Body of pancreas (tissue), 4 donors: ENCODE results near the gene FLOT2. TPM values are rescaled to one million over a fixed set of nuclear protein-coding genes. Genes with fewer than 3 reads are reported as not detected.

Source experiments
- ATAC-seq: fragments of 150-250 bp; one replicate; pipeline ENCODE4 v1.9.1; 2016
- DNase-seq, 4 donors: peaks; one replicate each; pipeline ENCODE4 v3.0.0-alpha.2; 2019
- H3K27ac ChIP-seq, 4 donors: fragments of 200-600 bp; sonication (generic); 1 replicate in 3 of 4; 2 replicates in 1 of 4; pipeline versions ENCODE4 v1.5.1 to v1.6.1; 2016 to 2019; ENCODE audit warnings: mild to moderate bottlenecking in 1 of 4, mixed read lengths in 1 of 4, moderate library complexity in 1 of 4
- H3K27me3 ChIP-seq, 2 donors: fragments of 200-600 bp; sonication (generic); one replicate each; pipeline ENCODE4 v1.6.0; 2016; ENCODE audit warnings: mild to moderate bottlenecking in 1 of 2
- H3K36me3 ChIP-seq, 2 donors: fragments of 200-600 bp; sonication (generic); replicated peaks in 1 of 2; 2 replicates each; pipeline ENCODE4 v1.5.1; 2016; ENCODE audit warnings: low read depth in 2 of 2; ENCODE audit not compliant: insufficient read depth in 1 of 2
- H3K4me1 ChIP-seq: fragments of 200-600 bp; sonication (generic); one replicate; pipeline ENCODE4 v1.6.0; 2016
- H3K4me3 ChIP-seq, 2 donors: fragments of 200-600 bp; sonication (generic); 1 replicate in 1 of 2; 2 replicates in 1 of 2; pipeline ENCODE4 v1.5.1; 2016 to 2019
- H3K9me3 ChIP-seq, 3 donors: fragments of 200-600 bp; sonication (generic); 1 replicate in 2 of 3; 2 replicates in 1 of 3; pipeline ENCODE4 v1.5.1; 2016
- CTCF ChIP-seq, 7 experiments: fragments of 450-650 bp in 4 of 7; fragments of 200-600 bp in 3 of 7; sonication (generic) in 3 of 7; IDR thresholded peaks; one replicate each; pipeline ENCODE4 v1.5.1; 2016 to 2019; ENCODE audit warnings: antibody characterized with exemption in 7 of 7
- POLR2A ChIP-seq, 3 donors: fragments of 450-650 bp; IDR thresholded peaks; one replicate each; pipeline ENCODE4 v1.6.1; 2016; ENCODE audit warnings: antibody characterized with exemption in 3 of 3, mild to moderate bottlenecking in 2 of 3
- WGBS, 2 donors: methylation state at CpG; one replicate each; pipeline ENCODE4 v1.1.5; 2017; 5-methylcytosine and 5-hydroxymethylcytosine counted together
- intact Hi-C: fragments of 100-400 bp; cut with DNase I; formaldehyde crosslinking; loops from one replicate; pipeline ENCODE4 v1.15.1; 2023
- total RNA-seq, 2 donors: library from RNA; depleted of rRNA; stranded (reverse); fragments of >200 nt; gene quantifications; one replicate each; pipeline ENCODE4 v1.1.0, GENCODE V29; 2016

Gene FLOT2
- total RNA-seq, 2 donors from 2014 or later = 26.0 to 32.4 TPM

- peak; percentile 92 to 97 (median 94) for DNase-seq
- ATAC-seq = peak; percentile 93
- Histone ChIP-seq H3K9me3 (no peaks in the 10 kb centered on the region), H3K27me3 (no peaks in the 10 kb centered on the region), H3K4me1 (peaks cover 31% of the 10 kb centered on the region), H3K36me3 (peaks cover 0 to 10% of the 10 kb centered on the region in 2 donors), H3K27ac (peak within 1 kb of the TSS; percentile 13 to 87 (median 85)), H3K4me3 (peak within 1 kb of the TSS; percentile 47 to 54)
- intact Hi-C loops = no loop called here
- peak; percentile 75 to 99 (median 93) for TF ChIP-seq CTCF (IDR thresholded peaks at IDR 0.05)
- TF ChIP-seq POLR2A (IDR thresholded peaks at IDR 0.05) = no peak
- 0 to 1% methylated on average over 1 to 47 of the region's 55 CpGs for WGBS, 2 donors
Observed at GRCh38 chr17:28902819-28903545, 5.4 kb upstream of the FLOT2 start, which contains the start of gene DHRS13. TSS of gene DHRS13 (minus strand) at chr17:28903079. CDS start at chr17:28902944, 135 bp downstream.

- TF ChIP-seq POLR2A (IDR thresholded peaks at IDR 0.05) (peak in 2 of 3 donors; percentile 13 to 15), CTCF (IDR thresholded peaks at IDR 0.05) (no peak)
- no peaks in the 10 kb centered on the region for H3K9me3 ChIP-seq
- peak overlapping the region; percentile 13 to 87 (median 85) for H3K27ac ChIP-seq
- peaks cover 34% of the 10 kb centered on the region for H3K4me1 ChIP-seq
- intact Hi-C loops = no loop called here
- ATAC-seq = peak; percentile 47
- peaks cover 0 to 8% of the 10 kb centered on the region in 2 donors for H3K36me3 ChIP-seq
- peak in 3 of 4 donors; percentile 42 to 59 (median 44) for DNase-seq
- WGBS, 2 donors = 5 to 12% methylated on average over 21 to 55 of the region's 62 CpGs
- no peaks in the 10 kb centered on the region for H3K27me3 ChIP-seq
- H3K4me3 ChIP-seq = peak overlapping the region; percentile 47 to 54
Observed at GRCh38 chr17:28901866-28902818, 4.6 kb upstream of the FLOT2 start.

- Histone ChIP-seq H3K4me3 (no peak overlapping the region), H3K27me3 (no peaks in the 10 kb centered on the region), H3K9me3 (no peaks in the 10 kb centered on the region), H3K36me3 (peaks cover 0 to under 1% of the 10 kb centered on the region in 2 donors), H3K4me1 (peaks cover 41% of the 10 kb centered on the region), H3K27ac (no peak overlapping the region)
- intact Hi-C loops = no loop called here
- DNase-seq (peak in 1 of 4 donors; percentile 31), ATAC-seq (no peak)
- TF ChIP-seq CTCF (IDR thresholded peaks at IDR 0.05) = no peak
- TF ChIP-seq POLR2A (IDR thresholded peaks at IDR 0.05) = no peak
- 83 to 85% methylated on average over 12 to 21 of the region's 24 CpGs for WGBS, 2 donors
Observed at GRCh38 chr17:28900986-28901726, 3.6 kb upstream of the FLOT2 start.

- intact Hi-C loops = no loop called here
- Histone ChIP-seq H3K9me3 (no peaks in the 10 kb centered on the region), H3K27me3 (no peaks in the 10 kb centered on the region), H3K4me1 (peaks cover 48% of the 10 kb centered on the region), H3K27ac (no peak overlapping the region), H3K4me3 (no peak overlapping the region), H3K36me3 (no peaks in the 10 kb centered on the region)
- no peak for ATAC-seq
- no peak for TF ChIP-seq CTCF (IDR thresholded peaks at IDR 0.05)
- TF ChIP-seq POLR2A (IDR thresholded peaks at IDR 0.05) = no peak
- DNase-seq = no peak
- 93 to 96% methylated on average over 5 of the region's 5 CpGs for WGBS, 2 donors
Observed at GRCh38 chr17:28899212-28899815, 1.8 kb upstream of the FLOT2 start.
